K562 (cell line): Measurements from ENCODE around the gene TCIRG1. TPM values are rescaled to one million over a fixed set of nuclear protein-coding genes. Genes with fewer than 3 reads are reported as not detected.

Experiments
- ATAC-seq: fragments of 200-7000 bp; cut with Tn5 transposase; 3 replicates; pipeline ENCODE4 v1.9.1; 2020; ENCODE audit warnings: moderate library complexity
- BruUV-seq: library from RNA; stranded (reverse); fragments of 400-500 nt; replicated peaks from 2 replicates; lab custom pipeline; 2021; lab: Mats Ljungman, UMichigan
- CTCF ChIA-PET: fragments of 300-600 bp; formaldehyde crosslinking; extraction: SDS; loops from one replicate; lab custom pipeline; 2021; ENCODE audit warnings: low intra/inter-chr PET ratio; lab: Yijun Ruan, JAX
- POLR2A ChIA-PET: fragments of 300-600, 350-650 bp; sonication (Branson Sonifier 250); formaldehyde crosslinking; extraction: SDS; loops from one replicate; lab custom pipeline; 2021; ENCODE audit warnings: antibody characterized with exemption, inconsistent platforms; lab: Yijun Ruan, JAX
- DNase-seq, 4 experiments: peaks; one replicate each; pipeline versions ENCODE4 v3.0.0 to v3.0.0-alpha.2; 2011 to 2018; ENCODE audit warnings: low spot score in 3 of 4, mixed read lengths in 3 of 4; ENCODE audit errors: extremely low read depth in 1 of 4
- FAIRE-seq: peaks from 2 replicates; lab custom pipeline; 2011; peaks lifted over from hg19 to GRCh38; lab: Jason Lieb, UNC
- H2AFZ ChIP-seq: 2 replicates; pipeline ENCODE4 v1.6.0; 2011; ENCODE audit warnings: low read depth, low read length, control low read depth, inconsistent platforms
- H3K27ac ChIP-seq: fragments of 200-600 bp; 3 replicates; pipeline ENCODE4 v1.8.0; 2011; ENCODE audit warnings: low read depth, mild to moderate bottlenecking, control low read depth, inconsistent platforms, low read length, moderate library complexity, mixed read lengths; ENCODE audit errors: extremely low read depth
- H3K27me3 ChIP-seq, 2 experiments: fragments of 300-600 bp in 1 of 2; 2 replicates in 1 of 2; 3 replicates in 1 of 2; pipeline versions ENCODE4 v1.6.0 to v1.8.0; 2011; ENCODE audit warnings: inconsistent platforms in 2 of 2, low read length in 2 of 2, mild to moderate bottlenecking in 1 of 2, mixed read lengths in 1 of 2, moderate library complexity in 1 of 2; ENCODE audit not compliant: control insufficient read depth in 2 of 2, insufficient read depth in 2 of 2
- H3K36me3 ChIP-seq: fragments of 300-600 bp; 3 replicates; pipeline ENCODE4 v1.8.0; 2011; ENCODE audit warnings: mild to moderate bottlenecking, low read length, inconsistent platforms; ENCODE audit not compliant: control insufficient read depth, insufficient read depth
- H3K4me1 ChIP-seq, 2 experiments: fragments of 200-600 bp in 1 of 2; replicated peaks in 1 of 2; 2 replicates in 1 of 2; 3 replicates in 1 of 2; pipeline versions ENCODE4 v1.5.1 to v1.8.0; 2011; ENCODE audit warnings: inconsistent platforms in 2 of 2, low read length in 2 of 2, mild to moderate bottlenecking in 1 of 2, mixed read lengths in 1 of 2, moderate library complexity in 1 of 2; ENCODE audit not compliant: control insufficient read depth in 2 of 2, insufficient read depth in 2 of 2
- H3K4me2 ChIP-seq: 2 replicates; pipeline ENCODE4 v1.6.1; 2011; ENCODE audit warnings: low read length, control low read depth, inconsistent platforms, mixed read lengths; ENCODE audit not compliant: insufficient read depth
- H3K4me3 ChIP-seq: fragments of 200-600 bp; sonication (generic), shearing (Covaris generic); 2 replicates; pipeline ENCODE4 v1.5.1; 2016; ENCODE audit warnings: control low read depth, inconsistent platforms
- H3K79me2 ChIP-seq: fragments of 200-600 bp; 3 replicates; pipeline ENCODE4 v1.8.0; 2011; ENCODE audit warnings: low read length, inconsistent platforms; ENCODE audit not compliant: control insufficient read depth, insufficient read depth
- H3K9ac ChIP-seq, 2 experiments: 2 replicates each; pipeline versions ENCODE4 v1.6.0 to v1.6.1; 2011; ENCODE audit warnings: low read depth in 2 of 2, low read length in 2 of 2, control low read depth in 1 of 2, inconsistent platforms in 1 of 2, mild to moderate bottlenecking in 1 of 2, mixed read lengths in 1 of 2; ENCODE audit not compliant: insufficient read depth in 1 of 2
- H3K9me1 ChIP-seq: one replicate; pipeline ENCODE4 v1.6.0; 2011; ENCODE audit warnings: inconsistent platforms, mild to moderate bottlenecking, low read length, moderate library complexity; ENCODE audit not compliant: control insufficient read depth, insufficient read depth
- H3K9me3 ChIP-seq: replicated peaks from 2 replicates; pipeline ENCODE4 v1.5.1; 2011; ENCODE audit warnings: low read depth, low read length, inconsistent platforms; ENCODE audit not compliant: control insufficient read depth, insufficient read depth
- H4K20me1 ChIP-seq: replicated peaks from 2 replicates; pipeline ENCODE4 v1.6.1; 2011; ENCODE audit warnings: low read length, inconsistent platforms, mixed read lengths; ENCODE audit not compliant: control insufficient read depth, insufficient read depth
- CBFA2T2 ChIP-seq: fragments of 450-650 bp; conservative IDR thresholded peaks from 2 replicates; pipeline ENCODE4 v1.6.1; 2017; ENCODE audit warnings: mild to moderate bottlenecking
- KDM1A ChIP-seq, 2 experiments: fragments of 450-650 bp; IDR thresholded peaks; 2 replicates each; pipeline ENCODE4 v1.6.1; 2016; ENCODE audit warnings: mild to moderate bottlenecking in 2 of 2
- NRF1 ChIP-seq, 2 experiments: fragments of 450-650 bp; IDR thresholded peaks in 1 of 2; conservative IDR thresholded peaks in 1 of 2; 2 replicates each; pipeline ENCODE4 v1.6.1; 2014; ENCODE audit warnings: mild to moderate bottlenecking in 2 of 2
- RNF2 ChIP-seq: sonication (generic); IDR thresholded peaks from 2 replicates; pipeline ENCODE4 v1.6.1; 2016
- THRB ChIP-seq: fragments of 450-650 bp; formaldehyde crosslinking; conservative IDR thresholded peaks from 2 replicates; pipeline ENCODE4 v1.4.0; 2022; ENCODE audit warnings: mild to moderate bottlenecking, missing genetic modification characterization
- ZBTB17 ChIP-seq: fragments of 450-650 bp; formaldehyde crosslinking; IDR thresholded peaks from 2 replicates; pipeline ENCODE4 v1.4.0; 2020; ENCODE audit warnings: mild to moderate bottlenecking
- ZBTB26 ChIP-seq: fragments of 450-650 bp; formaldehyde crosslinking; IDR thresholded peaks from 2 replicates; pipeline ENCODE4 v1.4.0; 2022; ENCODE audit warnings: missing genetic modification characterization
- ZNF239 ChIP-seq: fragments of 250-450 bp; sonication (Bioruptor Pico); IDR thresholded peaks from 2 replicates; pipeline ENCODE4 v1.4.0; 2020; ENCODE audit warnings: mild to moderate bottlenecking
- WGBS: fragments of 100-300 bp; shearing (Covaris generic); methylation state at CpG from one replicate; pipeline ENCODE4 v1.1.6; 2016; ENCODE audit warnings: low coverage, mixed read lengths; ENCODE audit not compliant: insufficient coverage; ENCODE audit errors: missing lambda C conversion rate; 5-methylcytosine and 5-hydroxymethylcytosine counted together
- in situ Hi-C: fragments of 300-500 bp; cut with MboI; formaldehyde crosslinking; loops from 4 replicates; pipeline ENCODE4 v1.15.0; 2018; ENCODE audit warnings: inconsistent platforms, mixed read lengths
- intact Hi-C: fragments of 100-400 bp; cut with micrococcal nuclease; formaldehyde crosslinking; loops from 2 replicates; pipeline ENCODE4 v1.14.2; 2022
- polyA plus RNA-seq, 8 experiments: library from polyadenylated mRNA; depleted of rRNA in 4 of 8; stranded (reverse) in 5 of 8; unstranded in 3 of 8; fragments of >200 nt; fragmentation: Nextera tagmentation in 2 of 8; fragmentation: Illumina TruSeq in 1 of 8; extraction: Ambion mirVana in 2 of 8; extraction: Trizol in 1 of 8; gene quantifications; 2 replicates each; pipeline versions ENCODE4 v1.2.1 to v1.2.3, GENCODE V29; 2011 to 2014; ENCODE audit warnings: inconsistent platforms in 1 of 8, missing spikeins in 1 of 8
- total RNA-seq, 7 experiments: library from RNA; depleted of rRNA in 6 of 7; stranded (reverse); fragments of >200 nt in 6 of 7; fragmentation: Illumina TruSeq in 2 of 7; extraction: Trizol in 2 of 7; gene quantifications; 2 replicates each; pipeline versions ENCODE4 v1.2.1 to v1.2.3, GENCODE V29; 2011 to 2021; ENCODE audit warnings: low replicate concordance in 1 of 7
- TF ChIP-seq, protein P1 (sequence below): fragments of 450-650 bp; IDR thresholded peaks from 2 replicates; pipeline ENCODE4 v1.7.0; 2016; ENCODE audit warnings: borderline replicate concordance
- TF ChIP-seq, protein P2 (sequence below): sonication (generic); formaldehyde crosslinking; IDR thresholded peaks from 2 replicates; pipeline ENCODE4 v1.8.0; 2022; ENCODE audit warnings: mild to moderate bottlenecking, missing genetic modification reagents, borderline replicate concordance

TCIRG1 gene
- total and polyA plus RNA-seq, 9 of the 15 experiments (the other 6 are each of a cell fraction or from before 2014, with no cell fraction given): 0.49 to 143 (median 24.4) TPM

DNA sequence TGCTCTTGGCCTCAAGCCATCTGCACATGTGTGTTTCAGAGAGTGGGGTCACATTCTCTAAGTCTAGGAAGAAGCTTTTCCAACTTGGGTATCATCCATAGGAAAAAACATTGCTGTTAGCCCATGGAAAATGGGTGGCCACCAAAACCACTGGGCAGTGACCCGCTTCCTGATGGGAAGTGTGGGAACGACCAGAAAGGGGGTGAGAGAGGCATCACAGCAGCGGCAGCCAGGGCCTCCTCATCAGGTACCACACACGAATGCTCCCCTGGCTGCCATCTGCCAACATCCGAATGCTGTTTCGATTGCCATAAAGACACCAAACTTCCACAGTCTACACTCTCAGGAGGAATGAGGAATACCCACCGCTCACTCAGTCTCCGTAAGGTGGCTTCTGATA lies 42.0 kb downstream of the TCIRG1 start:
- H3K27ac ChIP-seq: no peak overlapping the region
- intact Hi-C loops (no loop called here), in situ Hi-C loops (no loop called here)
- 96% methylated on average over 8 of the region's 8 CpGs for WGBS
- CTCF ChIA-PET: no interaction called here
- H3K79me2 ChIP-seq: no peaks in the 10 kb centered on the region
- TF ChIP-seq CBFA2T2 (no peak), NRF1 (conservative IDR thresholded peaks at IDR 0.05 in 1 of 2, IDR thresholded peaks at IDR 0.05 in 1 of 2) (no peak)
- H3K4me3 ChIP-seq: no peak overlapping the region
- no peak overlapping the region for H2AFZ ChIP-seq
- BruUV-seq: no TSS peak
- no peak for DNase-seq
- no peak for ATAC-seq
- H3K4me2 ChIP-seq: no peak overlapping the region
- POLR2A ChIA-PET: no interaction called here
- no peaks in the 10 kb centered on the region for H3K9me1 ChIP-seq
- no peaks in the 10 kb centered on the region for H3K27me3 ChIP-seq
- H3K36me3 ChIP-seq: peaks cover 50% of the 10 kb centered on the region; the same call in 2 of the 3 replicates
- no peaks in the 10 kb centered on the region for H3K4me1 ChIP-seq
- no peaks in the 10 kb centered on the region for H3K9me3 ChIP-seq
- no peak for FAIRE-seq
- no peak overlapping the region for H3K9ac ChIP-seq
- H4K20me1 ChIP-seq: no peaks in the 10 kb centered on the region

GRCh38 chr11:68081691-68082090 lies 42.9 kb downstream of the TCIRG1 start:
- H3K4me2 ChIP-seq: no peak overlapping the region
- FAIRE-seq (no peak), DNase-seq (no peak), ATAC-seq (no peak)
- ChIA-PET CTCF (no interaction called here), POLR2A (no interaction called here)
- H3K27ac ChIP-seq: no peak overlapping the region
- in situ Hi-C loops: no loop called here
- H3K9me3 ChIP-seq: no peaks in the 10 kb centered on the region
- 95% methylated on average over 9 of the region's 9 CpGs for WGBS
- H3K79me2 ChIP-seq: no peaks in the 10 kb centered on the region
- H3K27me3 ChIP-seq: no peaks in the 10 kb centered on the region
- BruUV-seq: no TSS peak
- intact Hi-C loops: no loop called here
- no peak overlapping the region for H2AFZ ChIP-seq
- no peaks in the 10 kb centered on the region for H3K4me1 ChIP-seq
- no peaks in the 10 kb centered on the region for H3K9me1 ChIP-seq
- H3K9ac ChIP-seq: no peak overlapping the region
- no peak overlapping the region for H3K4me3 ChIP-seq
- no peaks in the 10 kb centered on the region for H4K20me1 ChIP-seq
- peaks cover 43% of the 10 kb centered on the region; the same call in 2 of the 3 replicates for H3K36me3 ChIP-seq
- no peak for TF ChIP-seq ZBTB17 (CRISPR knock-in tag)
- TF ChIP-seq ZNF239 (CRISPR knock-in tag): no peak
- TF ChIP-seq ZBTB26 (CRISPR knock-in tag): no peak
- no peak for TF ChIP-seq RNF2
- TF ChIP-seq, protein P1, sequence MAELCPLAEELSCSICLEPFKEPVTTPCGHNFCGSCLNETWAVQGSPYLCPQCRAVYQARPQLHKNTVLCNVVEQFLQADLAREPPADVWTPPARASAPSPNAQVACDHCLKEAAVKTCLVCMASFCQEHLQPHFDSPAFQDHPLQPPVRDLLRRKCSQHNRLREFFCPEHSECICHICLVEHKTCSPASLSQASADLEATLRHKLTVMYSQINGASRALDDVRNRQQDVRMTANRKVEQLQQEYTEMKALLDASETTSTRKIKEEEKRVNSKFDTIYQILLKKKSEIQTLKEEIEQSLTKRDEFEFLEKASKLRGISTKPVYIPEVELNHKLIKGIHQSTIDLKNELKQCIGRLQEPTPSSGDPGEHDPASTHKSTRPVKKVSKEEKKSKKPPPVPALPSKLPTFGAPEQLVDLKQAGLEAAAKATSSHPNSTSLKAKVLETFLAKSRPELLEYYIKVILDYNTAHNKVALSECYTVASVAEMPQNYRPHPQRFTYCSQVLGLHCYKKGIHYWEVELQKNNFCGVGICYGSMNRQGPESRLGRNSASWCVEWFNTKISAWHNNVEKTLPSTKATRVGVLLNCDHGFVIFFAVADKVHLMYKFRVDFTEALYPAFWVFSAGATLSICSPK: no peak
- no peak for TF ChIP-seq KDM1A (IDR thresholded peaks at IDR 0.05)
- TF ChIP-seq THRB (CRISPR knock-in tag): no peak
- TF ChIP-seq, protein P2, sequence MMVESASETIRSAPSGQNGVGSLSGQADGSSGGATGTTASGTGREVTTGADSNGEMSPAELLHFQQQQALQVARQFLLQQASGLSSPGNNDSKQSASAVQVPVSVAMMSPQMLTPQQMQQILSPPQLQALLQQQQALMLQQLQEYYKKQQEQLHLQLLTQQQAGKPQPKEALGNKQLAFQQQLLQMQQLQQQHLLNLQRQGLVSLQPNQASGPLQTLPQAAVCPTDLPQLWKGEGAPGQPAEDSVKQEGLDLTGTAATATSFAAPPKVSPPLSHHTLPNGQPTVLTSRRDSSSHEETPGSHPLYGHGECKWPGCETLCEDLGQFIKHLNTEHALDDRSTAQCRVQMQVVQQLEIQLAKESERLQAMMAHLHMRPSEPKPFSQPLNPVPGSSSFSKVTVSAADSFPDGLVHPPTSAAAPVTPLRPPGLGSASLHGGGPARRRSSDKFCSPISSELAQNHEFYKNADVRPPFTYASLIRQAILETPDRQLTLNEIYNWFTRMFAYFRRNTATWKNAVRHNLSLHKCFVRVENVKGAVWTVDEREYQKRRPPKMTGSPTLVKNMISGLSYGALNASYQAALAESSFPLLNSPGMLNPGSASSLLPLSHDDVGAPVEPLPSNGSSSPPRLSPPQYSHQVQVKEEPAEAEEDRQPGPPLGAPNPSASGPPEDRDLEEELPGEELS: no peak
